HG02870 (cell line): ENCODE data around the gene YPEL2.
"Not testable (repeated sequence)": the region's sequence is repeated elsewhere in the genome, so short reads cannot be mapped to it uniquely, and the experiment has no call there.

Experiments used
- ATAC-seq: cut with Tn5 transposase; IDR thresholded peaks from one replicate; pipeline ENCODE4 v1.9.1; 2021; ENCODE audit warnings: mild to moderate bottlenecking, moderate library complexity; ENCODE audit not compliant: unreplicated experiment

The YPEL2 gene

GRCh38 chr17:59331129-59331928 is at the start of gene YPEL2:
Gene YPEL2 (plus strand): TSS chr17:59331655. CDS start chr17:59353410, 21,755 bp downstream.
- ATAC-seq, result peak; percentile 89

- no peak for ATAC-seq
Observed at GRCh38 chr17:59284317-59284716, 47.1 kb upstream of the YPEL2 start.

GRCh38 chr17:59287452-59287851 is 44.0 kb upstream of the YPEL2 start:
- no peak for ATAC-seq

- no peak for ATAC-seq
Observed at GRCh38 chr17:59287891-59288290, 43.6 kb upstream of the YPEL2 start.

- no peak for ATAC-seq
Observed at GRCh38 chr17:59289981-59290301, 41.5 kb upstream of the YPEL2 start.

- not testable (repeated sequence) for ATAC-seq
Observed at GRCh38 chr17:59290302-59290998, 41.0 kb upstream of the YPEL2 start.

- no peak for ATAC-seq
Observed at GRCh38 chr17:59292174-59292523, 39.3 kb upstream of the YPEL2 start.

GRCh38 chr17:59296190-59296589 is 35.3 kb upstream of the YPEL2 start:
- ATAC-seq, result no peak

GRCh38 chr17:59298521-59298920 is 32.9 kb upstream of the YPEL2 start:
- no peak for ATAC-seq

- no peak for ATAC-seq
Observed at GRCh38 chr17:59299400-59300092, 31.9 kb upstream of the YPEL2 start.

- ATAC-seq, result no peak
Observed at GRCh38 chr17:59300941-59301340, 30.5 kb upstream of the YPEL2 start.

GRCh38 chr17:59304811-59305210 is 26.6 kb upstream of the YPEL2 start:
- no peak for ATAC-seq

- no peak for ATAC-seq
Observed at GRCh38 chr17:59310263-59310920, 21.1 kb upstream of the YPEL2 start.

GRCh38 chr17:59311051-59311468 is 20.4 kb upstream of the YPEL2 start:
- ATAC-seq, result no peak

GRCh38 chr17:59311521-59311920 is 19.9 kb upstream of the YPEL2 start:
- not testable (repeated sequence) for ATAC-seq

GRCh38 chr17:59315866-59316265 is 15.6 kb upstream of the YPEL2 start:
- no peak for ATAC-seq

- no peak for ATAC-seq
Observed at GRCh38 chr17:59327121-59327980, 4.1 kb upstream of the YPEL2 start.

- no peak for ATAC-seq
Observed at GRCh38 chr17:59327981-59328290, 3.5 kb upstream of the YPEL2 start.

GRCh38 chr17:59328601-59329000 is 2.9 kb upstream of the YPEL2 start:
- no peak for ATAC-seq

- ATAC-seq, result no peak
Observed at GRCh38 chr17:59329176-59330052, 2.0 kb upstream of the YPEL2 start.
